Islet of Langerhans (tissue), 1 donor: ENCODE measurements around the gene PCDHGA8.

ENCODE experiments used
- FAIRE-seq: peaks from one replicate; lab custom pipeline; 2011; peaks lifted over from hg19 to GRCh38; lab: Jason Lieb, UNC

Gene PCDHGA8

GRCh38 chr5:141434006-141434405 is 41.6 kb downstream of the PCDHGA8 start:
- no peak for FAIRE-seq

GRCh38 chr5:141437221-141437620 is 44.8 kb downstream of the PCDHGA8 start:
- no peak for FAIRE-seq

DNA sequence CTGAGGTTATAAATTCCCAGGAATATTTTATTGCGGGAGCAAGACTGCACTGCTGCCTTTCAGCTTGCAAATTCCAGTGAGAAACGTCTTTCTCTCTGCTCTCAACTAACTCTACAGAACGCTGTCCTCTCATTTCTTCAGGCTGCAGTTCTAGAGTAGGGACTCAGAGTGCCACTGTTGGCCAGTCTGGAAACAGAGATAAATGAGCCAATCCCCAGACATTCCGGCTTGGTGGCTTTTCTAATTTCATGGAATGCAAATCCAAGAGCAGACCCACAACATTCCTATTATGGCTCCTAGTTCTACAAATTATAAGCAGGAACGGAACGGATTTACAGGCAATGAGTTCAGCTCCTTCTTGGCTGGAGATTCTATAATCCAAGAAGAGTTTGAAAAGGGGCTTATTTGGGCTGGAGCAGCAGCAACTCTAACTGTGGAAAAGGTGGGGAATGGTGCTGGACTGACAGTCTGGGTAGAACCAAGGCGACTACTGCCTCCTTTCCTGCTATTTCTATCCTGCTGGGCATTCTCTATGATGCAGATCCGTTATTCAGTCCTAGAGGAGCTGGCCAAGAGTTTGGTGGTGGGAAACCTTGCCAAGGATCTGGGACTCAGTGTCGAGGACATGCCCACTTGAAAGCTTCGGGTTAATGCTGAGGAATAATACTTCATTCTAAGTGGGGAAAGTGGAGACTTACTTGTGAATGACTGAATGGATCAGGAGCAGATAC is 47.1 kb downstream of the PCDHGA8 start:
- FAIRE-seq, result no peak

GRCh38 chr5:141440341-141440740 is 47.9 kb downstream of the PCDHGA8 start:
- FAIRE-seq, result no peak

GRCh38 chr5:141441571-141442170 is 49.2 kb downstream of the PCDHGA8 start:
- no peak for FAIRE-seq
